ENCODE results near the gene NREP.

GRCh38 chr5:111757355-111758283, 625 bp upstream of the NREP start:
- TF ChIP-seq EZH2phosphoT487 (IDR thresholded peaks at IDR 0.05; ENCODE audit: low read depth), result no peak
- no peak for TF ChIP-seq CTCF (IDR thresholded peaks at IDR 0.05; ENCODE audit: low read depth, low read length)
